Liver (tissue), 3 donors: ENCODE measurements around the gene GDPD5.
"Not testable (repeated sequence)": the region's sequence is repeated elsewhere in the genome, so short reads cannot be mapped to it uniquely, and the experiment has no call there.

Experiments
- ATF3 ChIP-seq: IDR thresholded peaks from 2 replicates; pipeline ENCODE4 v1.6.1; 2016; ENCODE audit warnings: antibody characterized with exemption
- CTCF ChIP-seq: fragments of 150-350 bp; IDR thresholded peaks from 2 replicates; pipeline ENCODE4 v1.5.1; 2017; ENCODE audit warnings: improper control_type of control experiment, low read depth, low read length; ENCODE audit not compliant: missing input control
- EGR1 ChIP-seq, 2 donors: IDR thresholded peaks; 2 replicates each; pipeline ENCODE4 v1.6.1; 2016 to 2018; ENCODE audit warnings: antibody characterized with exemption in 2 of 2, low read depth in 2 of 2
- FOXA1 ChIP-seq: IDR thresholded peaks from 2 replicates; pipeline ENCODE4 v1.6.1; 2016; ENCODE audit warnings: antibody characterized with exemption
- GABPA ChIP-seq, 2 donors: IDR thresholded peaks in 1 of 2; conservative IDR thresholded peaks in 1 of 2; 2 replicates each; pipeline ENCODE4 v1.6.1; 2016; ENCODE audit warnings: antibody characterized with exemption in 2 of 2, mild to moderate bottlenecking in 1 of 2, moderate library complexity in 1 of 2
- HNF4G ChIP-seq: IDR thresholded peaks from 2 replicates; pipeline ENCODE4 v1.6.1; 2016; ENCODE audit warnings: antibody characterized with exemption
- JUND ChIP-seq, 2 donors: IDR thresholded peaks; 2 replicates each; pipeline ENCODE4 v1.6.1; 2016; ENCODE audit warnings: antibody characterized with exemption in 2 of 2
- MAX ChIP-seq: IDR thresholded peaks from 2 replicates; pipeline ENCODE4 v1.6.1; 2016; ENCODE audit warnings: antibody characterized with exemption
- RAD21 ChIP-seq, 2 donors: IDR thresholded peaks; 2 replicates each; pipeline ENCODE4 v1.6.1; 2016; ENCODE audit warnings: antibody characterized with exemption in 2 of 2, mild to moderate bottlenecking in 2 of 2
- REST ChIP-seq: IDR thresholded peaks from 2 replicates; pipeline ENCODE4 v1.6.1; 2016; ENCODE audit warnings: antibody characterized with exemption, mild to moderate bottlenecking
- SP1 ChIP-seq: IDR thresholded peaks from 2 replicates; pipeline ENCODE4 v1.6.1; 2018; ENCODE audit warnings: antibody characterized with exemption, mild to moderate bottlenecking
- TAF1 ChIP-seq: conservative IDR thresholded peaks from 2 replicates; pipeline ENCODE4 v1.6.1; 2016; ENCODE audit warnings: antibody characterized with exemption, mild to moderate bottlenecking
- YY1 ChIP-seq: IDR thresholded peaks from 2 replicates; pipeline ENCODE4 v1.6.1; 2016; ENCODE audit warnings: antibody characterized with exemption, mild to moderate bottlenecking
- ZBTB33 ChIP-seq: IDR thresholded peaks from 2 replicates; pipeline ENCODE4 v1.6.1; 2016; ENCODE audit warnings: antibody characterized with exemption
- donor health status: healthy.
- donor health status: healthy.

- not testable (repeated sequence) for TF ChIP-seq REST; CTCF; ATF3; HNF4G; FOXA1; EGR1 (IDR thresholded peaks at IDR 0.05; ENCODE audit: low read depth in 2 of 2); RAD21 (IDR thresholded peaks at IDR 0.05); ZBTB33; TAF1; GABPA (IDR thresholded peaks at IDR 0.05 in 1 of 2, conservative IDR thresholded peaks at IDR 0.05 in 1 of 2); JUND (IDR thresholded peaks at IDR 0.05); YY1; MAX; SP1
These were observed 112.6 kb downstream of the GDPD5 start for GRCh38 chr11:75413146-75413545.
